ENCODE measurements around the gene PBXIP1.

DNA sequence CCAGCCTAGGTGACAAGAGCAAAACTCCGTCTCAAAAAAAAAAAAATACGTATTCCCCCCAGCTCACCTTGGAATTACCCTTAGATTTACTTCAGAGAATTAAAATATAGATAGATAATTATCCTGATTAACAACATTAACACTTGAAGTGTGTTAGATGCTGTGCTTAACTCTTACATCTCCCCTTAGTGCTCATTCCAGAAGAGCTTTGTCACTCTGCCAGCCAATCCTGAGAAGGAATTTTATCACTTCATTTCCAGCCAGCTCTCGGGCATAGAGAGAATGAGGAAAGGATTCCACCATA, 16.3 kb upstream of the PBXIP1 start:
- TF ChIP-seq, protein P1, sequence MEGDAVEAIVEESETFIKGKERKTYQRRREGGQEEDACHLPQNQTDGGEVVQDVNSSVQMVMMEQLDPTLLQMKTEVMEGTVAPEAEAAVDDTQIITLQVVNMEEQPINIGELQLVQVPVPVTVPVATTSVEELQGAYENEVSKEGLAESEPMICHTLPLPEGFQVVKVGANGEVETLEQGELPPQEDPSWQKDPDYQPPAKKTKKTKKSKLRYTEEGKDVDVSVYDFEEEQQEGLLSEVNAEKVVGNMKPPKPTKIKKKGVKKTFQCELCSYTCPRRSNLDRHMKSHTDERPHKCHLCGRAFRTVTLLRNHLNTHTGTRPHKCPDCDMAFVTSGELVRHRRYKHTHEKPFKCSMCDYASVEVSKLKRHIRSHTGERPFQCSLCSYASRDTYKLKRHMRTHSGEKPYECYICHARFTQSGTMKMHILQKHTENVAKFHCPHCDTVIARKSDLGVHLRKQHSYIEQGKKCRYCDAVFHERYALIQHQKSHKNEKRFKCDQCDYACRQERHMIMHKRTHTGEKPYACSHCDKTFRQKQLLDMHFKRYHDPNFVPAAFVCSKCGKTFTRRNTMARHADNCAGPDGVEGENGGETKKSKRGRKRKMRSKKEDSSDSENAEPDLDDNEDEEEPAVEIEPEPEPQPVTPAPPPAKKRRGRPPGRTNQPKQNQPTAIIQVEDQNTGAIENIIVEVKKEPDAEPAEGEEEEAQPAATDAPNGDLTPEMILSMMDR (IDR thresholded peaks at IDR 0.05), result no peak
- TF ChIP-seq POLR2A (IDR thresholded peaks at IDR 0.05) (no peak), POLR2AphosphoS5 (IDR thresholded peaks at IDR 0.05) (no peak), EP300 (IDR thresholded peaks at IDR 0.05) (no peak)
